Measurements from ENCODE around the gene IMPA2. TPM values are rescaled to one million over a fixed set of nuclear protein-coding genes. Genes with fewer than 3 reads are reported as not detected.

IMPA2 gene
- total RNA-seq, 1 experiment from 2014 or later = 113 TPM

- TF ChIP-seq, protein P1, sequence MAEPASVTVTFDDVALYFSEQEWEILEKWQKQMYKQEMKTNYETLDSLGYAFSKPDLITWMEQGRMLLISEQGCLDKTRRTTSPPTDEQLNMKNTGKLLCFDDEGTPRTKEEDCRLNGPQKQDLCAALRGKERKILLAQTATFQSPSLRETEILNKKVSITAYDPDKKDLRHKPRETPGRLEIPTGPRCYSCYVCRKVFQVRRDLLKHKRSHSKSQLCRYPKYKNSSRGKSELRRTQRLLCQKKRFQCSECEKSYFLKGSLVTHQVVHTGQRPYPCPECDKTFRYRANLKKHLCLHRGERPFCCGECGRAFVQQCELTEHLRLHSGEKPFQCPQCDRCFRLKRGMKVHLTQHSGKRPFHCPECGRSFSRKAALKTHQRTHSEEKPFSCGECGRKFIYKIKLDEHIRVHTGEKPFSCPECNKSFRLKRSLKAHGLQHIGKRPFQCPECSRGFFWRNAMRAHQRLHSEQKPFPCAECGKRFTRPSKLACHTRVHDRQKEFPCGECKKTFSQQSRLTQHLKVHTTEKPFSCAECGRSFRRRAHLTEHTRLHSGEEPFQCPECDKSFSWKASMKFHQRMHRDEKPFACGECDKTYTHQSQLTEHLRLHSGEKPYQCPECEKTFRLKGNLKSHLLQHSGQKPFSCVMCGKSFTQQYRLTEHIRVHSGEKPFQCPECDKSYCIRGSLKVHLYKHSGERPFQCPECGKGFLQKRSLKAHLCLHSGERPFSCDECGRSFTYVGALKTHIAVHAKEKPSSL (CRISPR knock-in tag; conservative IDR thresholded peaks at IDR 0.05) = no peak
- TF ChIP-seq MYBL2 (CRISPR knock-in tag; IDR thresholded peaks at IDR 0.05) (no peak), GTF2I (CRISPR knock-in tag; conservative IDR thresholded peaks at IDR 0.05) (no peak), ELF4 (CRISPR knock-in tag; IDR thresholded peaks at IDR 0.05; ENCODE audit: low read depth) (no peak), RORB (CRISPR knock-in tag; IDR thresholded peaks at IDR 0.05) (no peak), OVOL2 (CRISPR knock-in tag; IDR thresholded peaks at IDR 0.05; ENCODE audit: borderline replicate concordance) (no peak), FOXP1 (CRISPR knock-in tag; IDR thresholded peaks at IDR 0.05; ENCODE audit: borderline replicate concordance) (no peak), GRHL2 (CRISPR knock-in tag; IDR thresholded peaks at IDR 0.05; ENCODE audit: insufficient replicate concordance, severe bottlenecking) (no peak), SOX15 (CRISPR knock-in tag; IDR thresholded peaks at IDR 0.05) (no peak), ZNF219 (CRISPR knock-in tag; IDR thresholded peaks at IDR 0.05; ENCODE audit: borderline replicate concordance) (no peak), NR3C1 (CRISPR knock-in tag; conservative IDR thresholded peaks at IDR 0.05; ENCODE audit: low read depth) (no peak)
- TF ChIP-seq, protein P2, sequence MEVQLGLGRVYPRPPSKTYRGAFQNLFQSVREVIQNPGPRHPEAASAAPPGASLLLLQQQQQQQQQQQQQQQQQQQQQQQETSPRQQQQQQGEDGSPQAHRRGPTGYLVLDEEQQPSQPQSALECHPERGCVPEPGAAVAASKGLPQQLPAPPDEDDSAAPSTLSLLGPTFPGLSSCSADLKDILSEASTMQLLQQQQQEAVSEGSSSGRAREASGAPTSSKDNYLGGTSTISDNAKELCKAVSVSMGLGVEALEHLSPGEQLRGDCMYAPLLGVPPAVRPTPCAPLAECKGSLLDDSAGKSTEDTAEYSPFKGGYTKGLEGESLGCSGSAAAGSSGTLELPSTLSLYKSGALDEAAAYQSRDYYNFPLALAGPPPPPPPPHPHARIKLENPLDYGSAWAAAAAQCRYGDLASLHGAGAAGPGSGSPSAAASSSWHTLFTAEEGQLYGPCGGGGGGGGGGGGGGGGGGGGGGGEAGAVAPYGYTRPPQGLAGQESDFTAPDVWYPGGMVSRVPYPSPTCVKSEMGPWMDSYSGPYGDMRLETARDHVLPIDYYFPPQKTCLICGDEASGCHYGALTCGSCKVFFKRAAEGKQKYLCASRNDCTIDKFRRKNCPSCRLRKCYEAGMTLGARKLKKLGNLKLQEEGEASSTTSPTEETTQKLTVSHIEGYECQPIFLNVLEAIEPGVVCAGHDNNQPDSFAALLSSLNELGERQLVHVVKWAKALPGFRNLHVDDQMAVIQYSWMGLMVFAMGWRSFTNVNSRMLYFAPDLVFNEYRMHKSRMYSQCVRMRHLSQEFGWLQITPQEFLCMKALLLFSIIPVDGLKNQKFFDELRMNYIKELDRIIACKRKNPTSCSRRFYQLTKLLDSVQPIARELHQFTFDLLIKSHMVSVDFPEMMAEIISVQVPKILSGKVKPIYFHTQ (CRISPR knock-in tag; IDR thresholded peaks at IDR 0.05) = no peak
- TF ChIP-seq, protein P3, sequence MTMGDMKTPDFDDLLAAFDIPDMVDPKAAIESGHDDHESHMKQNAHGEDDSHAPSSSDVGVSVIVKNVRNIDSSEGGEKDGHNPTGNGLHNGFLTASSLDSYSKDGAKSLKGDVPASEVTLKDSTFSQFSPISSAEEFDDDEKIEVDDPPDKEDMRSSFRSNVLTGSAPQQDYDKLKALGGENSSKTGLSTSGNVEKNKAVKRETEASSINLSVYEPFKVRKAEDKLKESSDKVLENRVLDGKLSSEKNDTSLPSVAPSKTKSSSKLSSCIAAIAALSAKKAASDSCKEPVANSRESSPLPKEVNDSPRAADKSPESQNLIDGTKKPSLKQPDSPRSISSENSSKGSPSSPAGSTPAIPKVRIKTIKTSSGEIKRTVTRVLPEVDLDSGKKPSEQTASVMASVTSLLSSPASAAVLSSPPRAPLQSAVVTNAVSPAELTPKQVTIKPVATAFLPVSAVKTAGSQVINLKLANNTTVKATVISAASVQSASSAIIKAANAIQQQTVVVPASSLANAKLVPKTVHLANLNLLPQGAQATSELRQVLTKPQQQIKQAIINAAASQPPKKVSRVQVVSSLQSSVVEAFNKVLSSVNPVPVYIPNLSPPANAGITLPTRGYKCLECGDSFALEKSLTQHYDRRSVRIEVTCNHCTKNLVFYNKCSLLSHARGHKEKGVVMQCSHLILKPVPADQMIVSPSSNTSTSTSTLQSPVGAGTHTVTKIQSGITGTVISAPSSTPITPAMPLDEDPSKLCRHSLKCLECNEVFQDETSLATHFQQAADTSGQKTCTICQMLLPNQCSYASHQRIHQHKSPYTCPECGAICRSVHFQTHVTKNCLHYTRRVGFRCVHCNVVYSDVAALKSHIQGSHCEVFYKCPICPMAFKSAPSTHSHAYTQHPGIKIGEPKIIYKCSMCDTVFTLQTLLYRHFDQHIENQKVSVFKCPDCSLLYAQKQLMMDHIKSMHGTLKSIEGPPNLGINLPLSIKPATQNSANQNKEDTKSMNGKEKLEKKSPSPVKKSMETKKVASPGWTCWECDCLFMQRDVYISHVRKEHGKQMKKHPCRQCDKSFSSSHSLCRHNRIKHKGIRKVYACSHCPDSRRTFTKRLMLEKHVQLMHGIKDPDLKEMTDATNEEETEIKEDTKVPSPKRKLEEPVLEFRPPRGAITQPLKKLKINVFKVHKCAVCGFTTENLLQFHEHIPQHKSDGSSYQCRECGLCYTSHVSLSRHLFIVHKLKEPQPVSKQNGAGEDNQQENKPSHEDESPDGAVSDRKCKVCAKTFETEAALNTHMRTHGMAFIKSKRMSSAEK (CRISPR knock-in tag; IDR thresholded peaks at IDR 0.05; ENCODE audit: borderline replicate concordance) = no peak
- TF ChIP-seq, protein P4, sequence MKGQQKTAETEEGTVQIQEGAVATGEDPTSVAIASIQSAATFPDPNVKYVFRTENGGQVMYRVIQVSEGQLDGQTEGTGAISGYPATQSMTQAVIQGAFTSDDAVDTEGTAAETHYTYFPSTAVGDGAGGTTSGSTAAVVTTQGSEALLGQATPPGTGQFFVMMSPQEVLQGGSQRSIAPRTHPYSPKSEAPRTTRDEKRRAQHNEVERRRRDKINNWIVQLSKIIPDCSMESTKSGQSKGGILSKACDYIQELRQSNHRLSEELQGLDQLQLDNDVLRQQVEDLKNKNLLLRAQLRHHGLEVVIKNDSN (CRISPR knock-in tag; IDR thresholded peaks at IDR 0.05) = no peak
- TF ChIP-seq, protein P5, sequence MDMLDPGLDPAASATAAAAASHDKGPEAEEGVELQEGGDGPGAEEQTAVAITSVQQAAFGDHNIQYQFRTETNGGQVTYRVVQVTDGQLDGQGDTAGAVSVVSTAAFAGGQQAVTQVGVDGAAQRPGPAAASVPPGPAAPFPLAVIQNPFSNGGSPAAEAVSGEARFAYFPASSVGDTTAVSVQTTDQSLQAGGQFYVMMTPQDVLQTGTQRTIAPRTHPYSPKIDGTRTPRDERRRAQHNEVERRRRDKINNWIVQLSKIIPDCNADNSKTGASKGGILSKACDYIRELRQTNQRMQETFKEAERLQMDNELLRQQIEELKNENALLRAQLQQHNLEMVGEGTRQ (CRISPR knock-in tag; IDR thresholded peaks at IDR 0.05) = no peak
Observed at GRCh38 chr18:12008181-12008767, 27.0 kb downstream of the IMPA2 start (continued).

All from WTC11 (cell line).